Measurements from ENCODE around the gene GPD2. TPM values are rescaled to one million over a fixed set of nuclear protein-coding genes. Genes with fewer than 3 reads are reported as not detected.

GPD2 gene
- total and polyA plus RNA-seq, 2 of the 13 experiments (the other 11 are each of a cell fraction or from before 2014, with no cell fraction given), result not detected

DNA sequence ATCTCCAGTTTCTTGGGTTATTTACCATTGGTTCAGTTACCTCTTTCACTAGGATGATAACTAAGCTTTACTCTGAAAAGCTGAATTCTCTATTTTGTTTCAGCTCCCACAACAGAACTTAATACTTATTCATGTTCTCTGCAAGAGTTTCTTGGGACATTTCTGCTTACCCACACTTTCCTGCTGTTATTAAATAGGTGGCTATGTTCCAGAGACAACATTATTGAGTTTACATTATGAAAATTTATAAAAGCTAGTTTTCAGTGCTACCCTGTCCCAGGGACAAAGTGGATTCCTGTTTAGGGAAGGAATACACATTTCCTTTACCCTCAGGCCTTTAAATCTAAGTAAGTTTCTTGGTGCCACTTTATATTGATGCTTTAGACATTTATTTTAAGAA, 7.0 kb upstream of the GPD2 start:
- H3K27me3 ChIP-seq (ENCODE audit: control insufficient read depth in 1 of 2, insufficient read depth in 2 of 2, low read length in 2 of 2), result no peaks in the 10 kb centered on the region; a peak in 1 of 5 replicates
- intact Hi-C loops (cut with micrococcal nuclease; ENCODE audit: unreplicated experiment) (no loop called here), in situ Hi-C loops (cut with HindIII; ENCODE audit: extremely low pct_ligation_motif_present, low pct_unique_long_range_greater_than_20kb) (no loop called here)
- no peaks in the 10 kb centered on the region for H4K20me1 ChIP-seq (ENCODE audit: insufficient read depth, low read length)
- H3K79me2 ChIP-seq (ENCODE audit: insufficient read depth, low read length), result no peaks in the 10 kb centered on the region
- ChIA-PET CTCF (ENCODE audit: low intra/inter-chr PET ratio, low total read pairs) (no interaction called here), POLR2A (no interaction called here)
- H3K4me3 ChIP-seq (replicated peaks in 1 of 3; ENCODE audit: insufficient read depth in 1 of 3, low read depth in 2 of 3, low read length in 3 of 3), result no peak overlapping the region
- H3K4me1 ChIP-seq (ENCODE audit: insufficient read depth, low read length), result no peaks in the 10 kb centered on the region
- H3K4me2 ChIP-seq (ENCODE audit: low read depth, low read length), result no peak overlapping the region
- no peaks in the 10 kb centered on the region for H3K9me3 ChIP-seq (ENCODE audit: low read length)
- no peak overlapping the region for H3K9ac ChIP-seq (ENCODE audit: insufficient read depth, low read depth, low read length)
- no peaks in the 10 kb centered on the region for H3K36me3 ChIP-seq (replicated peaks in 1 of 2; ENCODE audit: control insufficient read depth in 1 of 2, insufficient read depth in 2 of 2, low read length in 2 of 2)
- TF ChIP-seq RELA (CRISPR knock-in tag; IDR thresholded peaks at IDR 0.05), result no peak
- no peak for TF ChIP-seq KDM1A (CRISPR knock-in tag; IDR thresholded peaks at IDR 0.05)
- FAIRE-seq (no peak), DNase-seq (ENCODE audit: low spot score) (no peak), ATAC-seq (no peak)
- no TSS peak for BruUV-seq (replicated peaks)
- no peak overlapping the region for H3K27ac ChIP-seq (ENCODE audit: extremely low read length, insufficient read depth, low read length)
- no peak overlapping the region for H2AFZ ChIP-seq (ENCODE audit: low read length)

DNA sequence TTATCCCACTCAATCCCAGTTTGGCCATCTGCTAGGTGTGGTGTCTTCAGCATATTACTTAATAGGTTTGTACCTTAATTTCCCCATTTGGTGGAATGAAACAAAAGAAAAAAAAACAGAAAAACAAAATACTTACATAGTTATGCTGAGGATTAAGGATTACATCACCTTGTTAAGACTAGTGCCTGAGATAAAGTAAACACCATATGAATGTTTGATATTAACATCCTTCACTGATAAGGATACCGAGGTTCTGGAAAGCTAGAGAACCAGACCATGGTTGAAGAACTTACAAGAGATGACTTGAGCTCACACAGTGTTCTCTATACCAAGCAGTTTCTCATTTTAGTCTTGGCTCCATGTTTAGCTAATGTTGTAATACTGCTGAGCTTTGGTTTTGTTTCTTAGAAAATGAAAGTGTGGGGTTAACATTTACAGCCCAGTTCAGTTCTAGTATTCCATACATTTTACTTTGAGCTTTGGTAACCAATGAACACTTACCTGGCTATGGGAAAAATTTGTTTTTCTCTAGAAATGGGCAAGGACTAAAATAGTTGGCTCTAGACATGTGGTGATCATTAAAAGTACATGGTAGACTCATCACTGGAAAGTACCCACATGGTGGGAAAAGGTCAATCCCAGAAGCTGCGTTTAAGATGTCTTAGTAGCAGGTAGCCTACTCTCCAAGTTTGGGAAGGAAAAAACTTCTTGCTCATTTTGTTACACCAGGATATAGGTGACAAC, 5.8 kb upstream of the GPD2 start:
- Histone ChIP-seq H3K4me3 (replicated peaks in 1 of 3; ENCODE audit: insufficient read depth in 1 of 3, low read depth in 2 of 3, low read length in 3 of 3) (no peak overlapping the region), H3K27ac (ENCODE audit: extremely low read length, insufficient read depth, low read length) (no peak overlapping the region), H3K9ac (ENCODE audit: insufficient read depth, low read depth, low read length) (no peak overlapping the region), H4K20me1 (ENCODE audit: insufficient read depth, low read length) (no peaks in the 10 kb centered on the region), H3K27me3 (ENCODE audit: control insufficient read depth in 1 of 2, insufficient read depth in 2 of 2, low read length in 2 of 2) (no peaks in the 10 kb centered on the region; a peak in 1 of 5 replicates), H3K79me2 (ENCODE audit: insufficient read depth, low read length) (no peaks in the 10 kb centered on the region), H3K9me3 (ENCODE audit: low read length) (no peaks in the 10 kb centered on the region), H3K4me2 (ENCODE audit: low read depth, low read length) (no peak overlapping the region), H3K36me3 (replicated peaks in 1 of 2; ENCODE audit: control insufficient read depth in 1 of 2, insufficient read depth in 2 of 2, low read length in 2 of 2) (no peaks in the 10 kb centered on the region), H2AFZ (ENCODE audit: low read length) (no peak overlapping the region), H3K4me1 (ENCODE audit: insufficient read depth, low read length) (no peaks in the 10 kb centered on the region)
- DNase-seq (ENCODE audit: low spot score) (no peak), ATAC-seq (no peak), FAIRE-seq (no peak)
- intact Hi-C loops (cut with micrococcal nuclease; ENCODE audit: unreplicated experiment) (no loop called here), in situ Hi-C loops (cut with HindIII; ENCODE audit: extremely low pct_ligation_motif_present, low pct_unique_long_range_greater_than_20kb) (no loop called here)
- ChIA-PET POLR2A (no interaction called here), CTCF (ENCODE audit: low intra/inter-chr PET ratio, low total read pairs) (no interaction called here)
- 6% methylated on average over 2 of the region's 2 CpGs for WGBS (ENCODE audit: low lambda C conversion rate)
- no TSS peak for BruUV-seq (replicated peaks)
- TF ChIP-seq FOXM1 (CRISPR knock-in tag; IDR thresholded peaks at IDR 0.05) (no peak), KAT7 (CRISPR knock-in tag; IDR thresholded peaks at IDR 0.05; ENCODE audit: borderline replicate concordance) (no peak), ZFP36L2 (CRISPR knock-in tag; IDR thresholded peaks at IDR 0.05) (no peak), CC2D1A (CRISPR knock-in tag; IDR thresholded peaks at IDR 0.05) (no peak)
- TF ChIP-seq, protein P1, sequence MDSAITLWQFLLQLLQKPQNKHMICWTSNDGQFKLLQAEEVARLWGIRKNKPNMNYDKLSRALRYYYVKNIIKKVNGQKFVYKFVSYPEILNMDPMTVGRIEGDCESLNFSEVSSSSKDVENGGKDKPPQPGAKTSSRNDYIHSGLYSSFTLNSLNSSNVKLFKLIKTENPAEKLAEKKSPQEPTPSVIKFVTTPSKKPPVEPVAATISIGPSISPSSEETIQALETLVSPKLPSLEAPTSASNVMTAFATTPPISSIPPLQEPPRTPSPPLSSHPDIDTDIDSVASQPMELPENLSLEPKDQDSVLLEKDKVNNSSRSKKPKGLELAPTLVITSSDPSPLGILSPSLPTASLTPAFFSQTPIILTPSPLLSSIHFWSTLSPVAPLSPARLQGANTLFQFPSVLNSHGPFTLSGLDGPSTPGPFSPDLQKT (CRISPR knock-in tag; IDR thresholded peaks at IDR 0.05; ENCODE audit: borderline replicate concordance), result no peak
- TF ChIP-seq, protein P2, sequence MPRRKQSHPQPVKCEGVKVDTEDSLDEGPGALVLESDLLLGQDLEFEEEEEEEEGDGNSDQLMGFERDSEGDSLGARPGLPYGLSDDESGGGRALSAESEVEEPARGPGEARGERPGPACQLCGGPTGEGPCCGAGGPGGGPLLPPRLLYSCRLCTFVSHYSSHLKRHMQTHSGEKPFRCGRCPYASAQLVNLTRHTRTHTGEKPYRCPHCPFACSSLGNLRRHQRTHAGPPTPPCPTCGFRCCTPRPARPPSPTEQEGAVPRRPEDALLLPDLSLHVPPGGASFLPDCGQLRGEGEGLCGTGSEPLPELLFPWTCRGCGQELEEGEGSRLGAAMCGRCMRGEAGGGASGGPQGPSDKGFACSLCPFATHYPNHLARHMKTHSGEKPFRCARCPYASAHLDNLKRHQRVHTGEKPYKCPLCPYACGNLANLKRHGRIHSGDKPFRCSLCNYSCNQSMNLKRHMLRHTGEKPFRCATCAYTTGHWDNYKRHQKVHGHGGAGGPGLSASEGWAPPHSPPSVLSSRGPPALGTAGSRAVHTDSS (CRISPR knock-in tag; conservative IDR thresholded peaks at IDR 0.05), result no peak
